KBM-7 (cell line): ENCODE results near the gene SUV39H1.

Experiments
- DNase-seq: peaks from one replicate; pipeline ENCODE4 v3.0.0-alpha.2; 2015
- in situ Hi-C: fragments of 300-500 bp; cut with MboI; formaldehyde crosslinking; loops from 2 replicates; pipeline ENCODE4 v1.14.3; 2020; ENCODE audit warnings: low sequenced_read_pairs, low pct_unique_long_range_greater_than_20kb, mixed read lengths

The SUV39H1 gene

GRCh38 chrX:48751343-48751742 lies 54.8 kb downstream of the SUV39H1 start:
- in situ Hi-C loops, result no loop called here
- DNase-seq, result no peak

GRCh38 chrX:48752498-48752897 lies 56.0 kb downstream of the SUV39H1 start:
- DNase-seq, result no peak
- in situ Hi-C loops, result no loop called here

GRCh38 chrX:48753708-48754228 lies 57.2 kb downstream of the SUV39H1 start:
- in situ Hi-C loops, result no loop called here
- DNase-seq, result no peak

GRCh38 chrX:48754238-48754637 lies 57.7 kb downstream of the SUV39H1 start:
- in situ Hi-C loops, result no loop called here

More at GRCh38 chrX:48754238-48754637, 57.7 kb downstream of the SUV39H1 start:
- no peak for DNase-seq
